NCI-H1048 (cell line): ENCODE data around the gene LRRN3.

Source experiments
- DNase-seq: peaks from one replicate; lab custom pipeline; 2025; lab: John Stamatoyannopoulos, UW

The LRRN3 gene

GRCh38 chr7:111077001-111077400 lies 13.9 kb upstream of the LRRN3 start:
- DNase-seq = no peak

DNA sequence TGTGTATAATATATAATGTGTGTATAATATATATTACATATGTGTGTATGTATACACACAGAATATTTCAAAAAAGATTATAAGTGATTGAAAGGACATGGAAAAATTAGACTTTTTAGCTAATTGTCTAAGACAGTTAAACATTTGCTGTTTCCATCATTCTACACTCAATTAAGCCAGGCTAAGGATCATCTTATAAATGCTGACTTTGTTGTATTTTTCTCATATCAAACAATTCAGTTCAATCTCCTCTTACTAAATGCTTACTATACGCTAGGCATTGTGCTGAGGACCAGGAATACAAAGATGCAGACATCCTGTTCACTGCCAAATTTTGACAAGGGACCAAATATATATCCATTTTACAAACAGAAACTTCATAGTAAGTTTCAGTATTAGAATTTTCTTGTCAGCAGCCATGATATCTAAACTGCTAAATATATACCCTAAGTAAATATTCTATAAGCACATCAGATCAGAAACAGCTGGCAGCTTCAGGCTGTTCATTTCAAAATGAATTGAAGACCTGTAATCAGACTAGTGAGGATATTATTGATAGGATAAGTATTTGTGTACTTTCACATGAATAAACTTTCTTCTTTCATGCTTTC lies 10.3 kb upstream of the LRRN3 start:
- DNase-seq = no peak

- DNase-seq = no peak
Measured at GRCh38 chr7:111081546-111082267, 9.2 kb upstream of the LRRN3 start.

- no peak for DNase-seq
Measured at GRCh38 chr7:111082351-111082750, 8.6 kb upstream of the LRRN3 start.

DNA sequence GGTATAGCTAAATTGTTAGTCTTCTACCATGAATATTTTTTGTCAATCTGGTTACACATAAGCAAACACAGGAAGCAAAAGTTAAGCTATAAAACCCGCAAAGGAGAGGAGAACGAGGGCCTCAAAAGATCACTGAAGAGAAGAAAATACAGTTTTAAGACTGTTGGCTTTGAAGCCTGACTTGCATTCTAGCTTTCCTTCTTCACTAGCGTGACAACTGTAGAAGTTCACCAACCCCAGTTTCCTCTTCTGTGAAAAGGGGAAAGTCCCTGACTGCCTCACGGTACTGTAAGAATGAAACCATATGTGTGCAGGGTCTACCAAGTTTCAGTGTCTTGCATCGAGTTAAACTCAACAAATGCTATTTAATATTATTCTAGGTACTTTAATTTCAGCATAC lies 7.5 kb upstream of the LRRN3 start:
- DNase-seq = no peak

DNA sequence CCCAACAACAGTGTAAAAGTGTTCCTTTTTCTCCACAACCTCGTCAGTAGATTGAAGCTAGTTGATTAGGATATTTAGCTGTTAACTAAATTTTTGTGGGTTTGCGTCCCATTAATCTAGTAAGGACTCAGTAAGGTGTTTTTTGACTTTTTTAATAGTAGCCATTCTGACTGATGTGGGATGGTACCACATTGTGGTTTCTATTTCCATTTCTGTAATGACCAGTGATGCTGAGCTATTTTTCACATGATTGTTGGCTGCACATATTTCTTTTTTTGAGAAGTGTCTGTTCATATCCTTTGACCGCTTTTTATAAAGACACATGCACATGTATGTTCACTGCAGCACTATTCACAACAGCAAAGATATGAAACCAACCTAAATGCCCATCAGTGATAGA lies 5.6 kb upstream of the LRRN3 start:
- DNase-seq = no peak

- DNase-seq = no peak
Measured at GRCh38 chr7:111086532-111086931, 4.4 kb upstream of the LRRN3 start.

DNA sequence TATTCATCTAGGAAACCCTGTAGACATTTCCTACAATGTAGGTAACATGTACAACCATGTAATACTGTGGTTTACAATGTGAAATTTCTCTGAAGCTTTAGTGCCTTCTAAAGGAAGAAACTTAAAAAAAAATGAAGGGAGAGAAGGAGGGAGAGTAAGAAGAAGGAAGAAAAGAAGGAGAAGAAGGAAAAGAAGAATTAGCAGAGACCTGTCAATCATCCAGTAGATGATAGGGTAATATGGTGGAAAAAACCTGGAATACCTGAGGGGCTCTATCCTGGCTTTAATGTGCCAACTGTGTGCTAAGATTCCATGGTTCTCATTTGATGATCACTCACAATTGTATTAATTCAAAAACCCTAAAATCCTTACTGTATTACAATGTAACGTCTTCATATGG lies 2.6 kb upstream of the LRRN3 start:
- no peak for DNase-seq

DNA sequence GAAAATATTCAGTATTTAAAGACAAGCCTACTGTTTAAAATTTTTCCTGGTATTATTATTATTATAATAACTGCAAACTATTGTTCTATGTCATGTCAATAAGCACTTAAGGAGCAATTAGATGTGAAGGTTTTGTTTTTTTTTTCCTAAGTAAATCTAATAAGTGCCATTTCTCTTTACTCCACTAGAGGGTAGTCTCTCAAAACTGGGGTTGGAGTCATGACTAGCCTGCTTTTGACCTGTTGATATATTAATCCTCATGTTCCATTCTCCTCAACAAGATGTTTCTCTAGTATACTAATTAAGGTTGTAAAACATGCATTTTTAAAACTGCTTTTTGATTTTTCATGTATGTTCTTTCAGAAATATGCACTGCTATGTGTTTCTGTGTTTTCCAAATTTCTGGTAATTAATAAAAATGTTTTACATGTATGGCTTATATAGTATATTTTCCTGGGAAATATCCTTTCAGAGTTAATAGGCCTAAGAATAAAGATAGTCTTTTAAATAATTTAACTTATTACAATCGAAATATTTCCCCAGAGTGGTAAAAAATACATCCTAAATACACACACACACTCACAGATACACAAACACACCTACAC lies 1.0 kb upstream of the LRRN3 start:
- DNase-seq = peak; percentile 20

DNA sequence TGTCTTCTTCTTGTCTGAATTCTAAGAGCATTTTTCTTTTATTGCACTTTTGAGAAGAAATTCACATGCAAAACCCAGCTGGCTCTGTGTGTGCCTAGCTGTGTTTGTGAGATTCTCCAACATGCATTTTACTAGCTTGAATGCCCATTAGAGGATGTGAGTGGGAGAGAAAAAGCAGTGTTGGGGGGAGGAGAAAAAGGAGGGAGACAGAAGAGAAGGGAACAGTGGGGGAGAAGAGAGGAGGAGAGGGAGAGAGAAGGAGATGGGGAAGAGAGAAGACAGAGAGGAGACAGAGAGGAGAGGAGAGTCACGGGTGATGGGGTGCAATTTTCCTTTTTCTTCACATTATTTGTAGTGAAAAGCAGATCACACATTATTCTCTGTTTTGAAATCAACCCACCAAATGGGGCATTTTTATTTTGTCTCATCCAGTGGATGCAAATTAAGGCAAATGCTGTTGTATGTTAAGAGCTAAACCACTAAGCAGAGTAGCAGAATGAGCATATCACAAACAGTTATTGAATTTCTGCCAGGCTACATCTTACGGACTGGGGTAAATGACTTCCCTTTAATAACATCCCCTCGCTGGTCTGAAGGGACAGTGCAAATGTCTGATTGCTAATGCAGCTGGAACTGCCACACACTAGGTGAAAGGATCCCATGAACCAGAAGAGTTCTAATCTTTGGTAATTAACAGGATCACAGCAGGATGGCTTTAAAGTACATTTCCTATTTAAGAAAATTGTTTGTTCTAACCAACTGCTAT lies 849 bp downstream of the LRRN3 start:
- DNase-seq = peak; percentile 27

- DNase-seq = no peak
Measured at GRCh38 chr7:111092406-111093236, 1.7 kb downstream of the LRRN3 start.

GRCh38 chr7:111093496-111093895 lies 2.6 kb downstream of the LRRN3 start:
- no peak for DNase-seq

DNA sequence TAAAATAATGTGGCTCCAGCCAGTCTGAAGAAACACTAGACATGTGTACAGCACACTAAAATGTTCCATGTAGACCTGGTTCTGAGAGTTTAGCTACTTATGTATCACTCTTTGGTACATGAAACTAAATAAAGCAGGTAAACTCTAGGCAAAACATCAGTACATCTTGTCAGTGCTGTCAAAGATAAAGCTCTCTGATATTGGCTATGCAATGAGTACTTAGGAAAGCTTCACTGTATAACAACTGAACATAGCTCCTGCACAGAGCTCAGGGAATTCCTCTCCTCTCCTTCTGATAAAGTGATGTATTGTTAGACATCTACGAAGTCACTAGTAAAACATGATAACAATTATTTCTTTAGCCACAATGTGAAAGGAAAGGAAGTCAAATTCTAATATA lies 3.5 kb downstream of the LRRN3 start:
- no peak for DNase-seq

DNA sequence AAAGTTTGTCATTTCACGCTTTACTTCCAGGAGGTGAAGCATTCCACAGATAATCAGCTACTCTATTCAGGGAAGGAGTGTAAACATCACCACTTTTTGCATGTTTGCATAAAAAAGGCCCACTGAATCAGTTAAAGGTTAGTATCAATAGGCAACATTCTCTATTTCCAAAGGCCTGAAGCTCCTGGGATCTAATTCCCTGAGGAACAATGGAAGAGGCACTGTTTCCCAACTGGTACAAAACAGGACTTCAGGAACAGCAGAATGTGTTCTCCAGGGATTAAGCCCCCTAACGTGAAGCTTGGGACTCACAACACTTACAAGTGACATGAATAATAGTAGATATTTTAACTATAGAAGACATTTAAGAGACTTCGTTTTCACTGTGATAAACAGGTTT lies 6.1 kb downstream of the LRRN3 start:
- no peak for DNase-seq

DNA sequence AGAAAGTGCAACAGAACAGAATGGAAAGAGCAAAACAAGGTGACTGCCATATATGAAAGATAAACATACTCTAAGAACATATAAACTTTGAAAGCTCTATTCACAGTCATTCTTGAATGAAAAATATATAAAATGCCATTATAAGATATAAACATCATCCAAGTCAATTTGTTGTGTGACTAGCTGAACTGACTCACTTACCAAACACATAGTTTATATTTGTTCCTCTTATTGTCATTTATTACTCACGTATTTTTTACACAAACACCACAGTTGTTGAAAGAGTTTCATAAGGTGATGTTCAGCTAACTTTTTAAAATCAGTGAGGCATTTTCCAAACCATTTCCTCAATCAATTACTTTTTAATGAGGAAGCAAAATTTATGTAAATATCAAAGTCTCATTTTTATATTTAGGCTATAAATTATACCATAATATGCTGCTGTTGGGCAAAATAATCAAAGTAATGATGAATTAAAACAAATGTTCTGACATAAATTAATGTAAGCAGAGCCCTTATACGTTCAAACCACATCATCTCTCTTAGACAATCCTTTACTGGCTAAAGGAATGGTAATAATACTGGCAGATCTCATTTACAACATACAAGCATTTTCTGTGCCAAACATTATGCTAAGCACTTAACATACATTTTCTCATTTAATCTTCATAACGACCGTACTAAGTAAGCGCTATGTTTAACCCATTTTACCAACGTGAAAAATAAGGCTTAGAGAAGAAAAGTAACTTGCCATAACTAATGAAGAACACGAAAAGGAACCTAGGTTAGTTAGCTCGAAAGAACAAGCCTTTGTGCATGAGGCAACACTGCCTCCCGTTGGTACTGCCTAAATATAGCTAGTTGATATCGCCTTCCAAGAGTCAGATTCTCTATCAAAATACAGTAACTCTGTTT lies 7.3 kb downstream of the LRRN3 start:
- DNase-seq = no peak

- DNase-seq = no peak
Measured at GRCh38 chr7:111098926-111099250, 8.0 kb downstream of the LRRN3 start.

GRCh38 chr7:111101856-111102646 lies 11.1 kb downstream of the LRRN3 start:
- no peak for DNase-seq

- no peak for DNase-seq
Measured at GRCh38 chr7:111103136-111103535, 12.2 kb downstream of the LRRN3 start.

- DNase-seq = no peak
Measured at GRCh38 chr7:111103678-111104274, 12.8 kb downstream of the LRRN3 start.

DNA sequence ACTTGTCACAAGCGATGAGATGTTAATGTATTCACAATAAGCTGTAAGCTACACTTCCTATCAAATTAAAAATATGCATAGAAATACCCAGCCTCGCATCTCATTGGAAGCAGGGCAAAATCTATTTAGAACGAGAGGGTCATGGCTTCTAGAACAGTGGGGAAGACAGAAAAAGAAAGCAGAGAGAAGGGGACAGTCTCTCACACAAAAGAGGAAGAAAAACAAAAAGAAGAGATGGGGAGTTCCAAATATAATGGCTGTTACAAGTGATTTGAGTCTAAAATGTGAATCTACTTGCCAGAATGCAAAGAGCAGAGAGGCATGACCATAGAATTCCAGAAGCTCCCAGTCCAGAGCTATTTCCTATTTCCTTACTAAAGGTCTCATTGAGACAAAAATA lies 13.8 kb downstream of the LRRN3 start:
- no peak for DNase-seq
